ENCODE data around the gene PNPO.

Gene PNPO

DNA sequence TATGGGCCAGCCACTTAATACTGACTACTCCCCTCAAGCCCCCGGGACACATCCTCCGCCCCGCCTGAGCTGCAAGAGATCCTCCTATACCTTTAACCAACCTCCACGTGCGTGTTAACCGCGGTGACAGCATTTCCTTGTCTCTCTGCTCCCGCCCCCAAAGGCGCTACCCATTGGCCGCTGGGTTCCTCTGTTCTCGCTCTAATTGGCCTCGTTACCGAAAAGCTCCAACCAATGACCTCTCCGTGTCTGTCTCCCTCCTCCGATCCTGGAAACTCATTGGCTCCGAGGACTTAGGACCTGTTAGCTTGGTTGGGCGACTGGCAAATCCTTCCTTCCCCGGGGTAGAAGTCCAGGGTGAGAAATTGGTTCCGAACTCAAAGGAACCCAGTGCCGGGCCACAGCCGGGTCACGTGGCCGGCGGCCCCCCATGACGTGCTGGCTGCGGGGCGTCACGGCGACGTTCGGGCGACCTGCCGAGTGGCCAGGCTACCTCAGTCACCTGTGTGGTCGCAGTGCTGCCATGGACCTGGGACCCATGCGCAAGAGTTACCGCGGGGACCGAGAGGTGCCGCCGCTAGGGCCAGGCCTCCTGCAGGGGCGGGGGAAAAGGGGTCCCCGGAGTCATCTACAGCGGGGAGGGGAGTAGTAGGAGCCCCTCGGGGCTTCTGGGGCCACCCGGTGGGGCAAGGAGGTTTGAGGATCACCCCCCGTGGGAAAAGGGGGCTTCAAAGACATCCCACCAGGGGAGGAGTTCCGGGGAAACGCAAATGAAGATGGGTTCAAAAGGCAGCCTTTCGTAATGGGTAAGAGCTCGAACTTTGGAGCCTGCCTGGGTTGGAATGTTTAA is at the start of gene PNPO:
Gene PNPO (plus strand): TSS at position 326 of the 850 bp plus-strand sequence. CDS start 105 bp downstream, at position 431.
- peaks cover 43% of the 10 kb centered on the region for H3K36me3 Mint-ChIP-seq (ENCODE audit: low read depth)
- H3K27me3 Mint-ChIP-seq: no peaks in the 10 kb centered on the region
- intact Hi-C loops (cut with micrococcal nuclease): loop anchor here (2.0 kb wide), 1 partner anchor 47 kb away; no protein-coding TSS in a partner anchor
- H3K9me3 Mint-ChIP-seq: no peaks in the 10 kb centered on the region
- peak within 1 kb of the TSS; percentile 86 for H3K4me3 Mint-ChIP-seq
- H3K4me1 Mint-ChIP-seq (ENCODE audit: low read depth): peaks cover 65% of the 10 kb centered on the region
- peak within 1 kb of the TSS; percentile 87 for H3K27ac Mint-ChIP-seq

DNA sequence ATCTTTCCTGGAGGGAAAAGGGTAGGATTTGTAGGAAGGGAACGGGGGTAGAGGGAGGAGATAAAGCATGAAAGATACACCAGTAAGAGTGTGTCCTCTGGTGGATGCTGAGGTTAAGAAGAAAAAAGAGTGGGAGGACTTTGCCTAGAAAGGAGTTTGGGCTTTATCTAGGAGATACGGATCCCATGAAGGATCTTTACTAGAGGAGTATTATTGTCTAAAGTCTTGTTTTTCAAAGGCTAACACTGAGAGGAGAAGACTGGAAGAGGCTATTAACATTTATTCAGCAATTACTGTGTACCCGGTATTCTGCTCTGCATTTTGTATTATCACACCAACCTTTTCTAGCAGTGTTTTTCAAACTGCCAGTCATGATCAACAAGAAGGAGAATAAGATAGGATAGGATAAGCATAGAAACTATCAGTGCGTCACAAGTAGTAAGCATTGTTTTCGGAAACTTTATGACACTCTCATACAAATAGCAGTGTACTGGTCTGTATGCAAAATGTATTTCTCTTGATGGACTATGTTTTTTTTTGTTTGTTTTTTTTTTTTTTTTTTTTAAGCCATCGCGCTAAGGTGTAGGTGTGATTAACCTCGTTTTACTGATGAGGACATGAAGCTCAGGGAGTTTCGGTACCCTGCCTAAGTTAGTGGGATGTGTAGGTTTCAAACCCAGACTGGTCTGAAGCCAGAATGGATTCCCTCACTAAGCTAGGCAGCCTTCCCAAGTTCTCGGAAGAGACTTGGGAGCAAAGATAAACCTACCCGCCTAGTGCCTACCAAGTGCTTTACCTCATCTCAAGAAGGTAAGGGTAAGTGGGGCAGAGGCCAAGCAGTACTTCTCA is 46.6 kb upstream of the PNPO start:
- Mint-ChIP-seq H3K27ac (peak overlapping the region; percentile 86), H3K4me3 (peak overlapping the region; percentile 93), H3K4me1 (ENCODE audit: low read depth) (peaks cover 57% of the 10 kb centered on the region), H3K27me3 (no peaks in the 10 kb centered on the region), H3K9me3 (no peaks in the 10 kb centered on the region), H3K36me3 (ENCODE audit: low read depth) (peaks cover 32% of the 10 kb centered on the region)
- intact Hi-C loops (cut with micrococcal nuclease): loop anchor here (2.0 to 5.0 kb wide), 2 partner anchors 46 to 123 kb away; partner anchors contain the start of gene PNPO

DNA sequence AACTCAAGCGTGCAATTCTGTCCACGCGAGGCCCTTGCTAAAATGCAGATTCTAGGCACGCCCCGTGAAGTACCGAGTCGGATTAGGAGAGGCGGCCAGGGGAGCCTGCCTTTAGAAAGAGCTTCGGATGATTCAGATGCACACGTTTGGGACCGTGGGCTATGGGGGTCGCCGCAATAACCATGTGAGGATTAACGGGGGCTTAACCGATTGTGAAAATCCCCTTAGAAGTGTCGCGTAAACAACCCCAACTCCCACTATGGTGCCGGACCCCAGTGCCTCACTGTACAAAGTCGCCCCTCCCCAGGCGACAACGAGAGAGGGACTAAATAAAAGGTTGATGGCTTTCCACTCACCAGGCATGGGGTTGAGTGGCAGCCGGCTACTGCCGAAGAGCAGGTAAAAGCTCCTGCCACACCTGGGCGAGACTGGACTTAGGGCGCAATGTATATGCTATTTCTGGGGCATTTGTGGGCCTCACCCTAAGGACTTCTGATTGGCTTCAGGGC is 46.0 kb upstream of the PNPO start:
- Mint-ChIP-seq H3K4me1 (ENCODE audit: low read depth) (peaks cover 52% of the 10 kb centered on the region), H3K27ac (peak overlapping the region; percentile 86), H3K9me3 (no peaks in the 10 kb centered on the region), H3K27me3 (no peaks in the 10 kb centered on the region), H3K36me3 (ENCODE audit: low read depth) (peaks cover 36% of the 10 kb centered on the region), H3K4me3 (peak overlapping the region; percentile 93)
- intact Hi-C loops (cut with micrococcal nuclease): loop anchor here (2.0 to 5.0 kb wide), 2 partner anchors 45 to 122 kb away; partner anchors contain the start of gene PNPO

DNA sequence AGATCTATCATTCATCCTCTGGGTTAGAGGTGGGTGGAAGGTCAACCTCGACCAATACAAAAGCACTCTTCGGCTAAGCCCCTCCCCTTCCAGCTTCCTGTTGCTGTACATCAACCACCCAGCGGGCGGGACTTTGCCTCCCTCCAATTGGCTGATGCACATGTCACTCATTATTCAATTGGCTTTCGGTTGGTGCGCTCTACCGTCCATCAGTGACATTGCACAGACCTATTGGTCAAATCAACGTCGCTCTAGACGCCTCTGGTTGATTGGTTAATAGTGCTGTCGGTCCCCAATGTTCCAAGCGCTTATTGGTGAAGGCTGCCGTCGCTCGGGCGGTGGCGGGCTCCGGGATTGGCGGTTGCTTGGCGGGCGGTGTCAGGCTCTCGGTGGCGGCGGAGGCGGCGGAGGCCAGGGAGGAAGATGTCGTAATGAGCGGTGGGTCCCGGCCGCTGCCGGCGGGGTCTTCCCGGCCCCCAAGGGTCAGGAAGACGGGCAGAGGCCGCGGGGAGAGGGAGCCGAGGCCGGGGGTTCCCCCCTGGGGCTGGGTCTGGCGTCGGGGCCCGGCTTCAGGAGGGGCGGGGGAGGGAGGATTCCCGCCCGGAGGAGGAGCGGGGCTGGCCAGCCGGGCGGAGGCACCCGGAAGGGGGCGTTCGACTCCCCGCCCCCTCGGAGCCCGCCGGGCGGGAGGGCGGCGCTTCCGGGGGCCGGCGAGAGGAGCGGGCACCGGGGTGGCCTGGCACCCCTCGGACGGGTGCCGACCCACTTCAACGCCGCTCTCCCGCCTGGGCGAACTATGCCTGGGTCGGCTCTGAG is 45.3 kb upstream of the PNPO start, which contains the start of gene SP2:
Gene SP2 (plus strand): TSS at position 381 of the 816 bp plus-strand sequence. CDS start 51 bp downstream, at position 432.
- no peaks in the 10 kb centered on the region for H3K9me3 Mint-ChIP-seq
- H3K4me3 Mint-ChIP-seq: peak within 1 kb of the TSS; percentile 93
- H3K36me3 Mint-ChIP-seq (ENCODE audit: low read depth): peaks cover 42% of the 10 kb centered on the region
- H3K27me3 Mint-ChIP-seq: no peaks in the 10 kb centered on the region
- intact Hi-C loops (cut with micrococcal nuclease): loop anchor here (2.0 to 5.0 kb wide), 3 partner anchors 45 to 121 kb away; partner anchors contain the start of genes CDK5RAP3 and PNPO
- peaks cover 46% of the 10 kb centered on the region for H3K4me1 Mint-ChIP-seq (ENCODE audit: low read depth)
- peak within 1 kb of the TSS; percentile 86 for H3K27ac Mint-ChIP-seq

DNA sequence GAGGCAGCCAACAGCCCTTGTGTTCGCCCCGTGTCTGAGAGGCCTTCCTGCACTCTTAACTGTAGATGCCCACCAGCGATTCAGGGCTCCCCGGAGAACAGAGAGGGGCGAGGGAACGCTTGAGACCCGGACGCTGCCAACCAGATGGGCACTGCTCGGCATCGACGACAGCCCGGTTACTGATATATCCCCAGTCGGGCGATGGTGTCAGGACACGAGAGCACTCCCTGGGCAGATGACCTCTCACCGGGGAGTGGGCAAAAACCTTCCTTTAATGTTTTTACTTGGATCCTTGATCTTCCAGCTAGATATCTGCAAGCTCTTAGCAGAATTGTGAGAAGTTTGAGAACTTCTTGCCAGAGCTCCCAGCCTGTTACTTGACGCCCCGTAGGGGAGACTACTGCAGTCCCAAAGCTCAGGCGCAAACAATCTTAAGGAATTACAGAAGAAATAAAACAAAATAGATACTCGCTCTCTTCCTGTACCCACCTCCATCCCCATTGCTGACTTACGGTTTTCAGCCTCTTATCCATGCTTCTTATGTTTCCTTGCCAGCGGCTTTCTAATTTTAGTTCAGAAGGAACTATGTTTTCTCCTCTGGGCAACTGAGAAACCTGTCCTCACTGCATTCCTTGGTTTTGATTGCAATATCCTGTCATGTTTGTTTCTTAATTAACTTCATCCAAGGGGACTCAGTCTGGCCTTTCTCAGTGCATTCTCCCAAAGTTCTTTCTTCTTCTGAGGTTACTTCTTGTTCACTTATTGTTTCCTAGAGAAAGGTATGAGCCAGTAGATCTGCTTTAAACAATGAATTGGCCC is 44.5 kb upstream of the PNPO start:
- H3K27ac Mint-ChIP-seq: peak overlapping the region; percentile 86
- peak overlapping the region; percentile 93 for H3K4me3 Mint-ChIP-seq
- peaks cover 39% of the 10 kb centered on the region for H3K4me1 Mint-ChIP-seq (ENCODE audit: low read depth)
- H3K27me3 Mint-ChIP-seq: no peaks in the 10 kb centered on the region
- no peaks in the 10 kb centered on the region for H3K9me3 Mint-ChIP-seq
- H3K36me3 Mint-ChIP-seq (ENCODE audit: low read depth): peaks cover 50% of the 10 kb centered on the region
- intact Hi-C loops (cut with micrococcal nuclease): loop anchor here (2.0 to 5.0 kb wide), 2 partner anchors 74 to 120 kb away; partner anchors contain the start of gene CDK5RAP3

DNA sequence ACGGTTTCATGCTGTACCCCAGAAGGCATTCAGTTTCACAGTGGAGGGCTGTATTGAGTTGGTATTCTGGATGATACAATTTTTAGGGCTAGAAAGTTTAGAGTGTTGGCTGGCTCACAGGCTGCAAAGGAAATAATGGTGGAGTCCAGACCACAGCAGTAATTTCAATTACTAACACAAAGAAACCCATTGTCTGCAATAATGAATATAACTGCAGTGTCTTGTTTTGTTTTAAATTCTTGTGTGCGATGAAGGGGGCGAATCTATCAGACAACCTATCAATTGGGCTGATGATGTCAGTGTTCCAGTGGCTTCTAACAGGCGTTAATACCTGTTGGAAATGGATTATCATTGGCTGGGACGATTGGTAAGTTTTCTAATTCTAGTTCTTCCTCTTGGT is 43.8 kb upstream of the PNPO start:
- Mint-ChIP-seq H3K4me3 (peak overlapping the region; percentile 93), H3K4me1 (ENCODE audit: low read depth) (peaks cover 43% of the 10 kb centered on the region), H3K9me3 (no peaks in the 10 kb centered on the region), H3K27me3 (no peaks in the 10 kb centered on the region), H3K36me3 (ENCODE audit: low read depth) (peaks cover 57% of the 10 kb centered on the region), H3K27ac (peak overlapping the region; percentile 86)
- intact Hi-C loops (cut with micrococcal nuclease): loop anchor here (2.0 to 5.0 kb wide), 2 partner anchors 73 to 120 kb away; partner anchors contain the start of gene CDK5RAP3

DNA sequence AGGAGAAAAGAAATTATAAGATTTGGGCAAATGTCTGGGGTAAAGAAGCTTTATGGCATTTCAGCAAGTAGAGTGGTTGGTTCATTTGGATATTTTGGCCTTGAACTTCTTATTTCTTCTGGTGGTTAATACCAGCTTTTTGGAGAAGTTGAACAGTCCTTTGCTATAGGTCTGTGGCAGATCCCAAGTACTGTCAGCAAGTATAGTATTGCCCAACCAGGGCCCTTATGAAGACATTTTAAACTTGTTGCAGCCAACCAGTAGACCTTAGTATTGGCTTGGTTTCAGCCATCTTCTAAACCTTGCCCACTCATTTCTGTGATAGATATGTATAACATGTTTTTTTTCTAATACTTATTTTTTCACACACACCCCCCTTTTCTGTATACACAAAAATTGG is 43.1 kb upstream of the PNPO start:
- intact Hi-C loops (cut with micrococcal nuclease): loop anchor here (5.0 kb wide), 1 partner anchor 119 kb away; no protein-coding TSS in a partner anchor
- no peak overlapping the region for H3K27ac Mint-ChIP-seq
- H3K36me3 Mint-ChIP-seq (ENCODE audit: low read depth): peaks cover 63% of the 10 kb centered on the region
- no peaks in the 10 kb centered on the region for H3K27me3 Mint-ChIP-seq
- no peaks in the 10 kb centered on the region for H3K9me3 Mint-ChIP-seq
- peaks cover 43% of the 10 kb centered on the region for H3K4me1 Mint-ChIP-seq (ENCODE audit: low read depth)
- no peak overlapping the region for H3K4me3 Mint-ChIP-seq

DNA sequence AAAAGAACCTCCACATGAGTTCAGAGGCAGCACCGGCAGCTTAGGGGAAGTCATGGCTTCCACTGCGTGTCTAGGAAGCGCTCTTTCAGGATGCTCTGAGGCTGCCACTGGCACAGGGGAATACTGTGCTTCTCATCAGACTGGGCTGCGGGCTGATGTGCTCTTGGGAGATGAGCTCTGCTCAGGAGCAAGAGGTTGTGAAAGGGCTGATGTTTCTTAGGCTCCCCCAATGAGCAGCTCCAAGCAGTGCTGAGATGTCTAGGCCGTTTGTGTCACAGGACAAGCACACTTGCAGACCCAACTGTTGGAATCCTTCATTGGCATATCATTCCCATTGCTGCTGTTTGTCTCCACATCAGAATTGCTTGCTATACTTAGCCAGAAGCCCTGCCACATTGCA is 41.7 kb upstream of the PNPO start:
- H3K4me3 Mint-ChIP-seq: no peak overlapping the region
- H3K9me3 Mint-ChIP-seq: no peaks in the 10 kb centered on the region
- intact Hi-C loops (cut with micrococcal nuclease): loop anchor here (5.0 kb wide), 1 partner anchor 118 kb away; no protein-coding TSS in a partner anchor
- peaks cover 38% of the 10 kb centered on the region for H3K4me1 Mint-ChIP-seq (ENCODE audit: low read depth)
- no peaks in the 10 kb centered on the region for H3K27me3 Mint-ChIP-seq
- H3K27ac Mint-ChIP-seq: no peak overlapping the region
- H3K36me3 Mint-ChIP-seq (ENCODE audit: low read depth): peaks cover 74% of the 10 kb centered on the region

DNA sequence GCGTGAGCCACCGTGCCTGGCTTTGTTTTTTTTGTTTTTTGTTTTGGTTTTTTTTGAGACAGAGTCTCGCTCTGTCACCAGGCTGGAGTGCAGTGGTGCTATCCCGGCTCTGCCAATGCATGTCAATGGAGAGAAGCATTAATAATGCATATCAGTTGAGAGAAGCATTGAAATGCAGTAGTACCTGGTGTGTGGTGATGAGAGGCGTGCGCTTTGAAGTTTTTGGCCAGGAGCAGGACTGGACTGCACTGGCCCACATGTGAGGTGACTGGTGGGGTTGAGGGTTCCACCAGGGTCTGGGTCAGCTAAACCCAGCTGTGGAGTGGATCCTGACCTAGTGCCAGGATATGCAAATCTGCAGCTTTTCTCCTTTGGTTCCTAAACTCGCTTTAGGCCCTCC is 39.9 kb upstream of the PNPO start:
- H3K36me3 Mint-ChIP-seq (ENCODE audit: low read depth): peaks cover 71% of the 10 kb centered on the region
- peaks cover 43% of the 10 kb centered on the region for H3K4me1 Mint-ChIP-seq (ENCODE audit: low read depth)
- H3K9me3 Mint-ChIP-seq: no peaks in the 10 kb centered on the region
- intact Hi-C loops (cut with micrococcal nuclease): no loop called here
- no peak overlapping the region for H3K4me3 Mint-ChIP-seq
- no peaks in the 10 kb centered on the region for H3K27me3 Mint-ChIP-seq
- no peak overlapping the region for H3K27ac Mint-ChIP-seq

DNA sequence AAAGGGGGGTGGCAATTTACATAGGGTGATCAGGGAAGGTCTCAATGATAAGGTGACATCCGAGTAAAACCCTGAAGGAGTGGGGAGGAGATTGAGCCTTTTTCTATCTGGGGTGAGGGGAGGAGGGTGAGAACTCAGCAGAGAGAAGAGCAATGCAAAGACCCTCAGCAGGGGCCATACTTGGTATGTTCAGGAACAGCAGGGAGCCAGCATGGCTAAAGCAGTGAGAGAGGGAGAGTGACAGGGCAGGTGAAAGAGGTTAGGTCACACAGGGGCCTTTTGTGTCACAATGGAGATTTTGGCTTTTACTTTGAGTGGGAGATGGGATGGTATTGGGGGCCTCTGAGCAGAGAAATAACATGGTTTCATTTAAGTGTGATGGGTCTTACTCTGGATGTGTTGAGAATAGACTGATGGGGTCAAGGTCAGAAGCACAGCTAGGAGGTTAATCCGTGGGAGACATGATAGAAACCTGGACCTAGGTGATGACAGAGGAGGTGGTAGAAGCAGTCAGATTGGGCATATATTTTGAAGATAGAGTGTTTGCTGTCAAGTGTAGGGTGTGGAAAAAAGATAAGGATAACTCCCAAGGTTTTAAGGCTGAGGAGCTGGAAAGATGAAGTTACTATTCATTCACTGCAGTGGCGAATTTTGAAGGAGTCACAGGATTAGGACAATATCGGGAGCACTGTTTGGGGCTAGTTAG is 39.2 kb upstream of the PNPO start:
- Mint-ChIP-seq H3K4me3 (no peak overlapping the region), H3K4me1 (ENCODE audit: low read depth) (peaks cover 46% of the 10 kb centered on the region), H3K9me3 (no peaks in the 10 kb centered on the region), H3K36me3 (ENCODE audit: low read depth) (peaks cover 71% of the 10 kb centered on the region), H3K27me3 (no peaks in the 10 kb centered on the region), H3K27ac (no peak overlapping the region)
- intact Hi-C loops (cut with micrococcal nuclease): no loop called here

DNA sequence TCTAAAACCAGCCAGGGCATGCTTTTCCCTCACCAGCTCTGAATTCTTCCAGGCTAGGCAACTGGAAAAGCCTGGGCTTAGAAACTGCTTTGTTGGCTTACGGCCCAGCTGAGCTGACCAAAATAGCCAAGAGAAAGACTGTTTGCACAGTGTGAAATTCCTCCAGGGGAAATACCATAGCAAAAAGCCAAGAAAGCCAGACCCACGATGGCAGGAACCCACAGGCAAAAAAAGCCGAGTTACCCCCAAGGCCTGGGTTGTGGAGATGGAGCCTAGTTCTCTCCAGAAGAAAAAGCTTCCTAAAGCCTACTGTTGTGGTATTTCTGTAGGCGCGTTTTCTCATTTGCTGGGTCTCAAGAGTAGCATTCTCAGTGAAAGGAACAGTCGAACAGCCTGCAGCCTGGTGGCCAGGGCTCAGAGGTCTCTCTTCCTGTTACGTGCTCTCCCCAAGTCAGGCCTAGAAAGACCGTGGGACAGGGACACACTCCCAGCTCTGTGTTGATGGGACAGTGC is 36.1 kb upstream of the PNPO start:
- intact Hi-C loops (cut with micrococcal nuclease): no loop called here
- no peaks in the 10 kb centered on the region for H3K27me3 Mint-ChIP-seq
- peaks cover 39% of the 10 kb centered on the region for H3K4me1 Mint-ChIP-seq (ENCODE audit: low read depth)
- no peak overlapping the region for H3K4me3 Mint-ChIP-seq
- peaks cover 70% of the 10 kb centered on the region for H3K36me3 Mint-ChIP-seq (ENCODE audit: low read depth)
- H3K27ac Mint-ChIP-seq: no peak overlapping the region
- H3K9me3 Mint-ChIP-seq: no peaks in the 10 kb centered on the region

DNA sequence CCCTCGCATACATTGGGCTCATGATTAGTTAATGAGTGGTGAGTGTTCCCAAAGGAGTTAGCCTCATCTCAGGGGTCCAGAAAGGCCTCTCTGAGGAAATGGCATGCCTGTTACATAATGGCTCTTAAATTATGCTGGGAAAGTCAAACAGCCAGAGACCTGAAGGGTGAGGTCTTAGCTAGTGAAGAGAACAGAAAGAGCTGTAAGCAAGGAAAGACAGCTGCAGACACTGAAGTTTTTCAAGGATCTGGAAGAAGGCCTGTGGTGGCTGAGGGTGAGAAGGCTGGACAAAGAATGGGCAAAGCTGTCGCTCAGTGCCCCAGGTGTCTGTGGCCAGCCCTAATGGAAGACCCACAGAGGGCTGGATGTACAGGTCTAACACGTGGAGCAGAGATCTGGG is 34.9 kb upstream of the PNPO start:
- Mint-ChIP-seq H3K4me3 (no peak overlapping the region), H3K27ac (peak overlapping the region; percentile 0), H3K27me3 (no peaks in the 10 kb centered on the region), H3K36me3 (ENCODE audit: low read depth) (peaks cover 58% of the 10 kb centered on the region), H3K9me3 (no peaks in the 10 kb centered on the region), H3K4me1 (ENCODE audit: low read depth) (peaks cover 39% of the 10 kb centered on the region)
- intact Hi-C loops (cut with micrococcal nuclease): no loop called here
